OCI-LY3 (cell line): ENCODE measurements around the gene BCKDHB.

ENCODE experiments used
- H2AFZ ChIP-seq: fragments of 200-600, 300-600 bp; shearing (Covaris generic); 2 replicates; pipeline ENCODE4 v1.6.0; 2014; ENCODE audit warnings: antibody characterized with exemption, low read depth, low read length
- H3K27ac ChIP-seq: fragments of 200-600, 300-600 bp; sonication (generic); 2 replicates; pipeline ENCODE4 v1.5.1; 2014; ENCODE audit warnings: mild to moderate bottlenecking, low read length, moderate library complexity, mixed read lengths
- H3K27me3 ChIP-seq: fragments of 200-600, 300-600 bp; sonication (generic); 2 replicates; pipeline ENCODE4 v1.6.1; 2014; ENCODE audit warnings: low read depth, low read length, mixed read lengths
- H3K36me3 ChIP-seq: fragments of 200-600, 300-600 bp; sonication (generic); replicated peaks from 2 replicates; pipeline ENCODE3; 2014; ENCODE audit warnings: low read depth, low read length, mixed read lengths
- H3K4me1 ChIP-seq: fragments of 300-600, 200-600 bp; sonication (generic); 2 replicates; pipeline ENCODE4 v1.6.1; 2014; ENCODE audit warnings: low read length, mixed read lengths
- H3K4me2 ChIP-seq: fragments of 200-600, 300-600 bp; sonication (generic); 2 replicates; pipeline ENCODE4 v1.6.1; 2014; ENCODE audit warnings: low read length, mixed read lengths
- H3K4me3 ChIP-seq: fragments of 300-600, 200-600 bp; sonication (generic); 2 replicates; pipeline ENCODE4 v1.5.1; 2014; ENCODE audit warnings: antibody characterized with exemption, mild to moderate bottlenecking, low read length, moderate library complexity
- H3K79me2 ChIP-seq: fragments of 300-600, 200-600 bp; shearing (Covaris generic); 2 replicates; pipeline ENCODE4 v1.6.1; 2014; ENCODE audit warnings: mild to moderate bottlenecking, low read length, mixed read lengths
- H3K9ac ChIP-seq: fragments of 300-600, 200-600 bp; shearing (Covaris generic); 2 replicates; pipeline ENCODE4 v1.6.0; 2014; ENCODE audit warnings: mild to moderate bottlenecking, low read length, moderate library complexity
- H3K9me3 ChIP-seq: fragments of 200-600, 300-600 bp; shearing (Covaris generic); 2 replicates; pipeline ENCODE4 v1.6.1; 2014; ENCODE audit warnings: low read length, mixed read lengths; ENCODE audit not compliant: insufficient read depth
- H4K20me1 ChIP-seq: fragments of 200-600, 300-600 bp; sonication (generic); 2 replicates; pipeline ENCODE4 v1.6.1; 2016; ENCODE audit warnings: low read length, mixed read lengths; ENCODE audit not compliant: insufficient read depth
- CTCF ChIP-seq: fragments of 200-600, 300-600 bp; sonication (generic); IDR thresholded peaks from 2 replicates; pipeline ENCODE4 v1.5.1; 2014; ENCODE audit warnings: antibody characterized with exemption, low read length, low read depth
- EZH2phosphoT487 ChIP-seq: fragments of 200-600 bp; shearing (Covaris generic); IDR thresholded peaks from 2 replicates; pipeline ENCODE4 v1.6.1; 2018; ENCODE audit warnings: antibody characterized with exemption, mixed run types, low read depth

Gene BCKDHB

GRCh38 chr6:80338201-80338836, 231.8 kb downstream of the BCKDHB start:
- TF ChIP-seq EZH2phosphoT487 (no peak), CTCF (peak; percentile 97)
- H3K36me3 ChIP-seq = no peaks in the 10 kb centered on the region
- H4K20me1 ChIP-seq = no peaks in the 10 kb centered on the region
- peak overlapping the region; percentile 65 for H3K4me3 ChIP-seq
- peak overlapping the region; percentile 72 for H3K4me2 ChIP-seq
- no peaks in the 10 kb centered on the region for H3K27me3 ChIP-seq
- no peak overlapping the region for H3K27ac ChIP-seq
- peak overlapping the region; percentile 72 for H2AFZ ChIP-seq
- no peaks in the 10 kb centered on the region for H3K79me2 ChIP-seq
- peaks cover 26% of the 10 kb centered on the region for H3K4me1 ChIP-seq
- H3K9me3 ChIP-seq = no peaks in the 10 kb centered on the region
- H3K9ac ChIP-seq = peak overlapping the region; percentile 29

GRCh38 chr6:80339421-80339820, 232.9 kb downstream of the BCKDHB start:
- Histone ChIP-seq H3K4me1 (peaks cover 19% of the 10 kb centered on the region), H3K9me3 (no peaks in the 10 kb centered on the region), H3K9ac (no peak overlapping the region), H3K4me3 (no peak overlapping the region), H4K20me1 (no peaks in the 10 kb centered on the region), H3K79me2 (no peaks in the 10 kb centered on the region), H3K4me2 (no peak overlapping the region), H2AFZ (no peak overlapping the region), H3K27me3 (no peaks in the 10 kb centered on the region), H3K27ac (no peak overlapping the region), H3K36me3 (no peaks in the 10 kb centered on the region)
- TF ChIP-seq CTCF = no peak
- no peak for TF ChIP-seq EZH2phosphoT487

GRCh38 chr6:80340280-80340679, 233.8 kb downstream of the BCKDHB start:
- no peaks in the 10 kb centered on the region for H3K27me3 ChIP-seq
- no peak overlapping the region for H3K4me2 ChIP-seq
- H3K4me3 ChIP-seq = no peak overlapping the region
- H2AFZ ChIP-seq = no peak overlapping the region
- H3K79me2 ChIP-seq = no peaks in the 10 kb centered on the region
- no peak overlapping the region for H3K9ac ChIP-seq
- no peak overlapping the region for H3K27ac ChIP-seq
- H3K36me3 ChIP-seq = no peaks in the 10 kb centered on the region
- H4K20me1 ChIP-seq = no peaks in the 10 kb centered on the region
- H3K4me1 ChIP-seq = peaks cover 19% of the 10 kb centered on the region
- no peaks in the 10 kb centered on the region for H3K9me3 ChIP-seq
- TF ChIP-seq CTCF = no peak
- no peak for TF ChIP-seq EZH2phosphoT487

GRCh38 chr6:80340686-80341085, 234.2 kb downstream of the BCKDHB start:
- Histone ChIP-seq H3K4me3 (no peak overlapping the region), H3K4me2 (no peak overlapping the region), H3K9me3 (no peaks in the 10 kb centered on the region), H3K79me2 (no peaks in the 10 kb centered on the region), H3K36me3 (no peaks in the 10 kb centered on the region), H3K9ac (no peak overlapping the region), H3K27ac (no peak overlapping the region), H2AFZ (no peak overlapping the region), H4K20me1 (no peaks in the 10 kb centered on the region), H3K4me1 (peaks cover 19% of the 10 kb centered on the region), H3K27me3 (no peaks in the 10 kb centered on the region)
- TF ChIP-seq EZH2phosphoT487 (no peak), CTCF (no peak)
